Measurements from ENCODE around the gene SMAD5. TPM values are rescaled to one million over a fixed set of nuclear protein-coding genes. Genes with fewer than 3 reads are reported as not detected.

Gene SMAD5
- total RNA-seq, 1 donor from 2014 or later: 68.5 TPM

DNA sequence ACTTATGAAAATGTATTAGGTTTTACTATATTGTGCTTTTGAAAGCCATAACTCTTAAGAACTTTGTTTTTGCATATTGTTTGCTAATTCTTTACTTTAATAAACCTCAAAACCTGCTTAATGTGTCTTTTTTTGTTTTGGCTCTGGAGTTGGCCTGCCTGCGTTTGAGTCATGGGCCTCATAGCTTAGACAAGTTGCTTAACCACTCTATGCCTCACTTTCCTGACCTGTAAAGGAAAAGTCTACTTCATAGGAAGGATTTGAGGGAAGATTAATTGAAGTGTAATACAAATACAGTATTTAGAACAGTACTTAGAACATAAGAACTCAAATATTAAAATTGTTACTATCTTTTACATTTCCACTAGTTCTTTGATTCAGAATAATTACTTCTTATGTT, 50.0 kb downstream of the SMAD5 start:
- no peak for DNase-seq (ENCODE audit: low spot score)
- no peaks in the 10 kb centered on the region for H3K4me1 Mint-ChIP-seq (ENCODE audit: unreplicated experiment)
- no peak overlapping the region for H3K27ac Mint-ChIP-seq (ENCODE audit: unreplicated experiment)
- no peaks in the 10 kb centered on the region for H3K27me3 Mint-ChIP-seq (ENCODE audit: unreplicated experiment)
- no peaks in the 10 kb centered on the region for H3K9me3 Mint-ChIP-seq (ENCODE audit: unreplicated experiment)
- H3K4me3 Mint-ChIP-seq (ENCODE audit: unreplicated experiment): no peak overlapping the region
- TF ChIP-seq, protein P1, sequence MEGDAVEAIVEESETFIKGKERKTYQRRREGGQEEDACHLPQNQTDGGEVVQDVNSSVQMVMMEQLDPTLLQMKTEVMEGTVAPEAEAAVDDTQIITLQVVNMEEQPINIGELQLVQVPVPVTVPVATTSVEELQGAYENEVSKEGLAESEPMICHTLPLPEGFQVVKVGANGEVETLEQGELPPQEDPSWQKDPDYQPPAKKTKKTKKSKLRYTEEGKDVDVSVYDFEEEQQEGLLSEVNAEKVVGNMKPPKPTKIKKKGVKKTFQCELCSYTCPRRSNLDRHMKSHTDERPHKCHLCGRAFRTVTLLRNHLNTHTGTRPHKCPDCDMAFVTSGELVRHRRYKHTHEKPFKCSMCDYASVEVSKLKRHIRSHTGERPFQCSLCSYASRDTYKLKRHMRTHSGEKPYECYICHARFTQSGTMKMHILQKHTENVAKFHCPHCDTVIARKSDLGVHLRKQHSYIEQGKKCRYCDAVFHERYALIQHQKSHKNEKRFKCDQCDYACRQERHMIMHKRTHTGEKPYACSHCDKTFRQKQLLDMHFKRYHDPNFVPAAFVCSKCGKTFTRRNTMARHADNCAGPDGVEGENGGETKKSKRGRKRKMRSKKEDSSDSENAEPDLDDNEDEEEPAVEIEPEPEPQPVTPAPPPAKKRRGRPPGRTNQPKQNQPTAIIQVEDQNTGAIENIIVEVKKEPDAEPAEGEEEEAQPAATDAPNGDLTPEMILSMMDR (IDR thresholded peaks at IDR 0.05; ENCODE audit: unreplicated experiment): no peak
- peaks cover 14% of the 10 kb centered on the region for H3K36me3 Mint-ChIP-seq (ENCODE audit: low read depth, unreplicated experiment)

DNA sequence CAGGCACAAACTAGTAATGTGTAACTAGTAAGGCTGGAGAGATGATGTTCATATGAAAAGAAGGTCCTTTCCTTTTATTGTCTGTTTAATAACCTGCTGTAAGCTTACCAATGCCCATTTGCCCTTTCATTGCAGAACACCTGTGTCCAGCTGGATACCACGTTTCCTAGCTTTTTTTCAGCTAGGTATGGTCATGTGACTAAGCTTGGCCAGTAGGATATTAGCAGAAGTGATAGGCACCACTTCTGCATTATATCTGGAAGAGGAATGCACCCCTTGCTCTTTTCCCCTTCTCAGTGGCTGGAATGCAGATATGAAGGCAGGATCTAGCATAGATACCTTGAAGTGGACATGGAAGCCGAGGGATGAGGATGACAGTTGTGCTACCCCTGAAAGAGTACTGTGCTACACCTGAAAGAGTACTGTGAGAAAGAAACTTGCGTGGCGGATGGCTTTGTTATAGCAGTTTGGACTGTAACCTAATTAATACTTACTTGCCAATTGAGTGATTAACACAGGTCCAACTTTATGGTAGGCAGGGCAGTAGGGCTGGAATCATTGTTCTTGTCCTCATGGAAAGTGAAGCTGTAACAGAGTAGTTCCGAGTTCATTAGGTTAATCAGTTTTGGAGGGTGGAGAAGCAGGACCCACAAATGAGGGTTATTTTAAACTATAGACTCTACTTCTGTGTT, 53.5 kb downstream of the SMAD5 start:
- DNase-seq (ENCODE audit: low spot score): no peak
- Mint-ChIP-seq H3K27me3 (ENCODE audit: unreplicated experiment) (peaks cover 5% of the 10 kb centered on the region), H3K36me3 (ENCODE audit: low read depth, unreplicated experiment) (peaks cover 29% of the 10 kb centered on the region), H3K4me3 (ENCODE audit: unreplicated experiment) (no peak overlapping the region), H3K9me3 (ENCODE audit: unreplicated experiment) (no peaks in the 10 kb centered on the region), H3K4me1 (ENCODE audit: unreplicated experiment) (peaks cover 4% of the 10 kb centered on the region), H3K27ac (ENCODE audit: unreplicated experiment) (no peak overlapping the region)
- TF ChIP-seq, protein P1 (IDR thresholded peaks at IDR 0.05; ENCODE audit: unreplicated experiment): no peak

DNA sequence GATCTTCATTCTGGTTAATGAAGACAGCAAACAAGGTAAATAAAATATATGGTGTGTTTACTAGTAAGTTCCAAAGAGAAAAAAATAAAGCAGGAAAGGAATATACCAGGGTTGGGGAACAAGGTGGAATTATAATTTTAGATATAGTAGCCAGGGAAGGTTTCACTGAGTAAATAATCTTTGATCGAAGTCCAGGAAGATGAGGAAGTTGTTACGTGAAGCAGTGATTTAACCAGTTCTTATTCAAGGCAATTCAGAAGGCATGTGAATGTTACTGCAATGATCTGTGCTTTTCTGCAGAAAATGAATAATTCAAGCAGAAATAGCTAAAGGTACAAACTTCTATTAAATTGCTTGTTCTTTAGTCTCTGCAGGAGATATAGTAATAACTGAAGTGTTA, 54.2 kb downstream of the SMAD5 start:
- H3K4me1 Mint-ChIP-seq (ENCODE audit: unreplicated experiment): peaks cover 10% of the 10 kb centered on the region
- peaks cover 29% of the 10 kb centered on the region for H3K36me3 Mint-ChIP-seq (ENCODE audit: low read depth, unreplicated experiment)
- no peak for DNase-seq (ENCODE audit: low spot score)
- H3K9me3 Mint-ChIP-seq (ENCODE audit: unreplicated experiment): no peaks in the 10 kb centered on the region
- H3K27me3 Mint-ChIP-seq (ENCODE audit: unreplicated experiment): peaks cover 10% of the 10 kb centered on the region
- TF ChIP-seq, protein P1 (IDR thresholded peaks at IDR 0.05; ENCODE audit: unreplicated experiment): no peak
- no peak overlapping the region for H3K4me3 Mint-ChIP-seq (ENCODE audit: unreplicated experiment)
- no peak overlapping the region for H3K27ac Mint-ChIP-seq (ENCODE audit: unreplicated experiment)

DNA sequence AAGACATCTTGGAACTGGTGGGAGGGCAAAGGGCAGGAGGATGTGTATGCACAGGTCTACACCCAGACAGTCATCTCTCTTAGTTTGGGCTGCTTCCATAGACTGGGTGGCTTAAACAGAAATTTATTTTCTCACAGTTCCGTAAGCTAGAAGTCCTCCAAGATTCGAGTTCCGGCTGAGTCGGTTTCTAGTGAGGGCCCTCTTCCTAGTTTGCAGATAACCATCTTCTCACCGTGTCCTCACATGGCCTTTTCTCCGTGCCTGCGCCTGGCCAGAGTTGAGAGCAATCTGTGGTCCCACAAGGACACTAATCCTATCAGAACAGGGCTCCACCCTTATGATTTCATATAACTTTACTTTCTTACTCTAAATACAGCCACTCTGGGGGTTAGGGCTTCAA, 56.2 kb downstream of the SMAD5 start:
- Mint-ChIP-seq H3K4me3 (ENCODE audit: unreplicated experiment) (no peak overlapping the region), H3K27ac (ENCODE audit: unreplicated experiment) (no peak overlapping the region), H3K9me3 (ENCODE audit: unreplicated experiment) (no peaks in the 10 kb centered on the region), H3K27me3 (ENCODE audit: unreplicated experiment) (peaks cover 13% of the 10 kb centered on the region), H3K4me1 (ENCODE audit: unreplicated experiment) (peaks cover 10% of the 10 kb centered on the region), H3K36me3 (ENCODE audit: low read depth, unreplicated experiment) (peaks cover 30% of the 10 kb centered on the region)
- TF ChIP-seq, protein P1 (IDR thresholded peaks at IDR 0.05; ENCODE audit: unreplicated experiment): no peak
- no peak for DNase-seq (ENCODE audit: low spot score)

DNA sequence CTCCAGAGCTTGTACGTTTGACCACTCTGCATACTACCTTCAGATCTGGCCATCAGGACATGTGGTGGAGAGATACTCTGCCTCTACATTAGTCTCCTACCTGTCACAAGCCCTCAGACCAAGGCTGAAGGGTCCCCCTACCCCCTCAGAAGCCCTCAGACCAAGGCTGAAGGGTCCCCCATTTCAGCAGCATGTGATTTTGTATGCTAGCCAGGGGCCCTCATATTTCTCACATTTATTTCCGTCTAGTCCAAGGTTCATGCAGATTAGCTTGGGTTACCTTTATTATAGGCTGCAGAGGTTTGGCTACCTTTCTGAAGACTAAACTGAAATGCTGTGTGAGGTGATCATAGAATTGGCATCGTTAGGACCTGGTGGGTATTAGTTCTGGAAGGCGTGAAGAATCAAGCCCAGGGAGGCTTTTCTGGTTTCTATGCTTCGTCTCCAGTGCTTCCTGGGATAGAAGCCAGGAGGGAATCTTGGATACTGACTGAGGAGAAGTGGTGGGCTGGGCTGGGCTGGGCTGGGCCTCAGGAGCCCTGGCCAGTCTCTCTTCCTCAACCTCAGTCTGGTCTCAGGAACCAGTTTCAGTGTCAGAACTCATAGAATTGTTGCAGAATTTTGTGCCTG, 57.6 kb downstream of the SMAD5 start:
- Mint-ChIP-seq H3K27me3 (ENCODE audit: unreplicated experiment) (peaks cover 17% of the 10 kb centered on the region), H3K4me1 (ENCODE audit: unreplicated experiment) (peaks cover 10% of the 10 kb centered on the region), H3K4me3 (ENCODE audit: unreplicated experiment) (no peak overlapping the region), H3K9me3 (ENCODE audit: unreplicated experiment) (no peaks in the 10 kb centered on the region), H3K27ac (ENCODE audit: unreplicated experiment) (no peak overlapping the region), H3K36me3 (ENCODE audit: low read depth, unreplicated experiment) (peaks cover 34% of the 10 kb centered on the region)
- TF ChIP-seq, protein P1 (IDR thresholded peaks at IDR 0.05; ENCODE audit: unreplicated experiment): no peak
- no peak for DNase-seq (ENCODE audit: low spot score)

Data from endothelial cell (in vitro differentiated cells).